Kidney tubule cell (primary cell): ENCODE measurements around the gene TMEM269.
"Not testable (repeated sequence)": the region's sequence is repeated elsewhere in the genome, so short reads cannot be mapped to it uniquely, and the experiment has no call there.

Experiments used
- DNase-seq: peaks from one replicate; pipeline ENCODE4 v3.0.0-alpha.2; 2018; ENCODE audit warnings: low spot score

The TMEM269 gene

GRCh38 chr1:42748021-42748420 lies 36.8 kb upstream of the TMEM269 start:
- no peak for DNase-seq

- DNase-seq, result no peak
Observed at GRCh38 chr1:42748461-42749410, 36.1 kb upstream of the TMEM269 start.

- DNase-seq, result no peak
Observed at GRCh38 chr1:42750041-42750440, 34.8 kb upstream of the TMEM269 start.

GRCh38 chr1:42751511-42752070 lies 33.2 kb upstream of the TMEM269 start:
- DNase-seq, result not testable (repeated sequence)

GRCh38 chr1:42752284-42752683 lies 32.5 kb upstream of the TMEM269 start:
- DNase-seq, result no peak

DNA sequence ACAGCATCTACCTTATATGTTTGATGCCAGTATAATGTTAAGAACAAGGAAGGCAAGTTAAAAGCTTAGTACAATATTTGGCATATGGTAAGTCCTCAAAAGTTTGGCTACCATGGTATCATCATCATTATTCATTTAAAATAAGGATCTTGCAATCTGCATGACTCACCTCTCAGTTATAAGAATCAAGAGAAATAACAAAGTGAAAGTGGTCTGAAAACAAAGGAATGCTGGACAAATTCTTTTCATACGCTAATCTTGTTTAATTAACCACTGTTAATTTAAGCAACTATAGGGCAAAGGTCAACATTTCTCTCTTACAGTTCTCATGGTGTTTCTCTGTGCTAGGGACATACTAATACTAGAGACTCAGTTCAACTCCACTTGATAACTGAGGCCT lies 31.7 kb upstream of the TMEM269 start:
- peak; percentile 28 for DNase-seq

- peak; percentile 68 for DNase-seq
Observed at GRCh38 chr1:42756956-42757891, 27.6 kb upstream of the TMEM269 start.

GRCh38 chr1:42757892-42758275 lies 26.9 kb upstream of the TMEM269 start:
- DNase-seq, result no peak

DNA sequence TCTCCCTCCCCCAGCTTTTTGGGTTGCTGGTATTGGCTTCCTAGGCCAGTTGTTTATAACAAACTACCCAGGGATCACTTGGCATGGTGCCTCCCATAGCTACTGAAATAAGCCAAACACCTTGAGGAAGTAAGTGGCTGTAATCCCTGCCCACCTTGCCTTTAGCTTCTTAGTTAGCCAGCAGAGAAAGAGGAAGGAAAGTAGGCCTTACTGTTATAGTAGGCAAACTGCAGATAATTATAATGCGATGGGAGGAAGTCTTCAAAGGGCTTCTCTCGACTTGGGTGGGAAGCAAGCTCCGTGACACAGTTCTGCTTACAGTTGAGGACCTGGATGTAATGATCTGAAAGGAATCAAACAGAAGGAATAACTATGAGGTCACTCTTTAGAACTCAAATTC lies 26.1 kb upstream of the TMEM269 start:
- no peak for DNase-seq

DNA sequence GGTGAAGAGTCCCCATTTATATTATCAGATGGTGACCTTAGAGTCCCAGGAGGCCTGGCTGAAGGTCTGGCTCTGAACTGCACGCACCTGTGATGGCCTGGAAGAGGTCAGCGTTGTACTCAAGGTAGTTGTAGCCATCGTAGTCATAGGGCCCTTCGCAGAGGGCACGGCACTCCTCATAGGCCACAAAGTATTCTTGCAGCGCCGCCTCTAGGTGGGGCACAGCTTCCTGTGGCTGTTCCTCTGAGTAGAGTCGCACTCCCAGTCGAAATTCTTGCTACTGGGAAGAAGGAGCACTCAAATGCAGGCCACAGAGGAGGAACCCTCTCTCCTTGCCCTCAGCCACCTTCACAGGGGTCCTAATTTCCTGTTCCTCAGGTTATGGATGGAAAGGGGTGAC lies 25.7 kb upstream of the TMEM269 start:
- DNase-seq, result no peak

DNA sequence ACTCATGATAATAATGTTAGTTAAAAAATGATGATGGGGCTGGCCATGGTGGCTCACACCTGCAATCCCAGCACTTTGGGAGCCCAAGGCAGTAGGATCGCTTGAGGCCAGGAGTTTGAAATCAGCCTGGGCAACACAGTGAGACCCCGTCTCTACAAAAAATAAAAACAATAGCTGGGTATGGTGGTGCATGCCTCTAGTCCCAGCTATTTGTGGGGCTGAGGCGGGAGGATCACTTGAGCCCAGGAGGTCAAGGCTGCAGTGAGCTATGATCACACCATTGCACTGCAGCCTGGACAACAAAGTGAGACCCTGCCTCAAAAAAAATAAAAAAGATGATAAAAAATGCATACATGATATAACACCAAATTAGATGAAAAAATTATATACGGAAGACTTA lies 23.2 kb upstream of the TMEM269 start:
- no peak for DNase-seq

DNA sequence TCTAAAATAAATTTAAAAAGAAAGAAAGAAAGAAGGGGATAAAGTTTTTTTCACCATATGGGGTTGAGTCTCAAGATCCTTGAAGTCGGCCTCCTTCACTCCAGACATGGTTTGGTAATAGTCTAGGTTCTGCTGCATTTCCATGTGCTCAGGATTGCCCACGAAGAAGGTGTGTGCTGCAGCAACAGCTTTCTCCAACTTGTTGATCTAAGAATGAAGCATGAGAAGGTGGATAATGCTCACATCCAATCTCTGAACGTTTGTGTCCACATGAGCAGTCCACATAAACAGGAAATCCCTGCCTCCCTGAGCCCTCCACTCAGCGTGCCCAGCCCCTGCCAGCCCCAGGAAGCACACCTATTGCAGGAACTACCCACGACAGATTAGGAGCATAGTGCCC lies 22.5 kb upstream of the TMEM269 start:
- DNase-seq, result no peak

GRCh38 chr1:42765269-42765668 lies 19.5 kb upstream of the TMEM269 start:
- peak; percentile 14 for DNase-seq

DNA sequence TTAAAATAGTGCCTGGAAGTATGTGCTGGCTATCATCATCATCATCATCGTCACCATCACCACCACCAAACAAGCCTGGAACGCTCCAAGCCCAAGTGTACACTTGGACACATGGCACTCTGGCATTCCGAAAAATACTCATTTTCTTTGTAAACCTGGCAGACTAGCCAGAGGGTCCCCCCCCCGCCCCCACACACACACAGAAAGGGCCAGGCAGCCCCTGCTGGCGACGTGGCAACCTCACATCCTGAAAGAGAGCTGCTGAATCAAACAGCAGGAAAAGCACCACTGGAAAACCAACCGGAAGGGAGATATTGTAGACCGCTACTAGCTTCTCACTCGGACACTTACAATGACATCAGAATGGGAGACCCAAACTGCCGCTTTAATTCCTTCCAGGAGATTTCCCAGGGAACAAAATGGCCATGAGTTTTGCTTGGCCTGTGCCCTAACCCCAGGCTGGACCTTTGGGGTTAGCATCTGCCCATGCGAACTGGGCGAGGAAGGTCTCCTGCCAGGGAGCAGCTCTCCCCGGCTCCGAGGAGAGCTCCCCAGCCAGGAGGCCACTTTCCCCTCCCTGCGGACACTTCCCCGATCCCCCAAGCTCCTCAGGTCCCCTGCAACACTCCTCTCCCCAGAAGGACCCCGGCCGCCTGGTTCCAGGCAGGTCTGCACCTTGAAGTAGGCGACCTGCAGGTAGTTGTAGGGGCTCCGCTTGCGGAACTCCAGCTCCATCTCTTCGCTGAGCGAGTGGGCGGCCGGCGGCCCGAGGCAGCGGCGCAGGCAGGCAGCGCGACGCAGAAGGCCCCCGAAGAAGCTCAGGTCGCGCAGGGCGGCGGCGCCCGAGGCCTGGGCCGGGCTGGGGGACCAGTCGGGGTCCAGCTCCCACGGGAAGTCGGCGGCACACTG lies 18.7 kb upstream of the TMEM269 start:
- peak; percentile 80 for DNase-seq

DNA sequence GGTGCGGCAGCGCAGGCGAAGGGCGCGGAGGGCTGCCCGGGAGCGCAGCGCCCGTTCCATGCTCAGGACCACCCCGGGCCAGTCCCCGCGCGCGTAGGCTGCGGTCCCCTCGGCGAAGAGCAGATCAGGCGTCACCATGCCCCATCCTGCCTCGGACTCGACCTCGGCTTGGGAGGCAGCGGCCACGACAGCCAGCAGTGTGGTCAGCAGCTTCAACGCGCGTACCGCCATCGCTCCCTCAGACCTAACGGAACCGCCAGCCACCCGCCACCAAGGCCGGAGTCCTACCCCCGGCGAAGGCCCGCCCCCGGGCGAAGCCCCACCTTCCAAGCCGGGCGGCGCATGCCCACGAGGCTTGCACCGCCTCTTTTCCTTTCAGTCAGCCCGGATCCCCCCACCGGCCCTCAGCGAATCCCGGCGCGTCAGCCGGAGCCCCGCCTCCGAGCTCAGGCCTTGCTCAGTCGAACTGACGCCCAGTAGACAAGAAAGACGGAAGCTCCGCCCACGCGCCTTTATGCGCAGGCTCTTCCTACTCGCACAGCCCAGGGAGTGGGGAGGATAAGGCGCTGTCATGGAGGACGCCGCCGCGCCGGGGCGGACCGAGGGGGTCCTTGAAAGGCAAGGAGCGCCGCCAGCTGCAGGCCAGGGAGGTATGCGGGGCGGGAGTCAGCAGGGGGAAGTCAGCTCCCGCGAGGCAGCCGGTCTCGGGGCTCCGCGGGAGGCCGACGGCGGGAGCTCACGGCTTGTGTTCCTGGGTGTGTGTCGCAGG lies 17.9 kb upstream of the TMEM269 start, which contains the start of the genes C1orf50 and P3H1:
Gene C1orf50, plus strand, starts transcription at position 509 of the 769 bp plus-strand sequence. Its CDS starts 63 bp downstream, at position 572.
Gene P3H1, minus strand, starts transcription at position 288 of the 769 bp plus-strand sequence. Its CDS starts 57 bp downstream, at position 231.
- peak; percentile 99 for DNase-seq

DNA sequence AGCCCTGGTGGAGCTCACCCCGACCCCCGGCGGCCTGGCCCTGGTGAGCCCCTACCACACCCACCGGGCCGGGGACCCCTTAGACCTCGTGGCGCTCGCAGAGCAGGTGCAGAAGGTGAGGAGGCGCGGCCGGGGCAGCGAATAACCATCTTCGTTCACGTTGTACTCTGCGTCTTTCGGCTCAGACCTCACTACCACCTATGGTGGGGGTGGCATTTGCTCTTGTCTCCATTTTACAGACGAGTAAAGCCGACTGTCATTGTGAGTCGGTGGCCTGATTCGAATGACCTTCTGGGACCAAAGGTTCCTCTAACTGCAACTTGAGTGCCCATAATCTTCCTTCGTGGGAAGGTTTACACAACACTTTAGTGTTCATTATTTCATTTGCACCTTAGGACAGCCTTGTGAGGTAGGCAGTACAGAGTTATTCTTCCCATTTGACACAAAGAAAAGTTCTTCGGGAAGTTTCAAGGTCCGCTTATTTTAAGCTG lies 17.2 kb upstream of the TMEM269 start:
- no peak for DNase-seq

DNA sequence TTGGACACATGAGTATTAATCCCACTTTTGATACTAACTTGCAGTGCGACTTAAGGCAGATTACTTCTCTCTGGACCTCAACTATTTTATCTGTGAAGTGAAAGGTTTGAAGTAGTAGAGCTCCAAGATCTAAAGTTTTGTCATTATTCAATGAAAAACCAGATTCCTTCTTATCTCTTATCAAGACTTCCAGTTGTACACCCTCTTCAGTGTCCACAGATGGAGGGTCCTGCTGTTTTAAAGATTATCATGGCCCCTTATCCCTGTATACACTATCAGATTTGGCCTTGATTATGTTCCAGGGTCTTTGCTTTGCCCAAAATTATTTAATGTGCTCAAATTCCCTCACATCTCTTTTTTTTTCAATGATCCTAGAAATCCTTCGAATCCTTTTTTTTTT lies 16.6 kb upstream of the TMEM269 start:
- no peak for DNase-seq

GRCh38 chr1:42769811-42770210 lies 15.0 kb upstream of the TMEM269 start:
- DNase-seq, result no peak

DNA sequence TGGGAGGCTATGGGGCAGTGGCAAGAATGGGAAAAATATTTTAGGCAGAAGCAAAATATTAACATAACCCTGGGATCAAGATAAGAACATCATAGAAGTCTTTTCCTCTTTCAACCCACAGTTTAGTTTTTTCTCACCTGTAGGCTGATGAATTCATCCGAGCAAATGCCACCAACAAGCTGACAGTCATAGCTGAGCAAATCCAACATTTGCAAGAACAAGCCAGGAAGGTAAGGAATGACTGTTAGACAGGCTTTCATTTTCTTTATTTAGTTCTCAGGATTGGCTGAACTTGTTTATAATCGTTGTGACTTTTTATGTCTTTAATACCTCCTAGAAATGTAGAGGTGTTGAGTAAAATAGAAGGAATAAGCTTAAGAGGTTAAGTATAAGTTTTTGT lies 11.4 kb upstream of the TMEM269 start:
- no peak for DNase-seq

- no peak for DNase-seq
Observed at GRCh38 chr1:42774928-42775526, 9.8 kb upstream of the TMEM269 start.
